Measurements from ENCODE around the gene C20orf96.

Gene C20orf96

GRCh38 chr20:311609-312008 is 21.1 kb upstream of the C20orf96 start:
- in situ Hi-C loops (cut with HindIII; ENCODE audit: low sequenced_read_pairs), result no loop called here
- DNase-seq (ENCODE audit: low read depth), result no peak

GRCh38 chr20:310645-311044 is 20.1 kb upstream of the C20orf96 start:
- in situ Hi-C loops (cut with HindIII; ENCODE audit: low sequenced_read_pairs), result no loop called here
- no peak for TF ChIP-seq CTCF (IDR thresholded peaks at IDR 0.05; ENCODE audit: low read depth, low read length, missing control alignments)
- no peak overlapping the region for H3K4me3 ChIP-seq (ENCODE audit: low read depth, low read length)
- DNase-seq (ENCODE audit: low read depth), result no peak

More at GRCh38 chr20:311609-312008, 21.1 kb upstream of the C20orf96 start:
- no peak for TF ChIP-seq CTCF (IDR thresholded peaks at IDR 0.05; ENCODE audit: low read depth, low read length, missing control alignments)
- no peak overlapping the region for H3K4me3 ChIP-seq (ENCODE audit: low read depth, low read length)

GRCh38 chr20:309841-310644 is 19.5 kb upstream of the C20orf96 start:
- in situ Hi-C loops (cut with HindIII; ENCODE audit: low sequenced_read_pairs), result no loop called here
- TF ChIP-seq CTCF (IDR thresholded peaks at IDR 0.05; ENCODE audit: low read depth, low read length, missing control alignments), result no peak
- H3K4me3 ChIP-seq (ENCODE audit: low read depth, low read length), result peak overlapping the region; percentile 42
- DNase-seq (ENCODE audit: low read depth), result peak; percentile 97

GRCh38 chr20:309306-309840 is 18.8 kb upstream of the C20orf96 start:
- TF ChIP-seq CTCF (IDR thresholded peaks at IDR 0.05; ENCODE audit: low read depth, low read length, missing control alignments), result no peak
- DNase-seq (ENCODE audit: low read depth), result no peak
- in situ Hi-C loops (cut with HindIII; ENCODE audit: low sequenced_read_pairs), result no loop called here
- H3K4me3 ChIP-seq (ENCODE audit: low read depth, low read length), result peak overlapping the region; percentile 42

GRCh38 chr20:308427-309038 is 18.0 kb upstream of the C20orf96 start:
- no peak for DNase-seq (ENCODE audit: low read depth)
- TF ChIP-seq CTCF (IDR thresholded peaks at IDR 0.05; ENCODE audit: low read depth, low read length, missing control alignments), result no peak
- H3K4me3 ChIP-seq (ENCODE audit: low read depth, low read length), result no peak overlapping the region

GRCh38 chr20:305745-306144 is 15.2 kb upstream of the C20orf96 start:
- DNase-seq (ENCODE audit: low read depth), result no peak
- TF ChIP-seq CTCF (IDR thresholded peaks at IDR 0.05; ENCODE audit: low read depth, low read length, missing control alignments), result no peak
- in situ Hi-C loops (cut with HindIII; ENCODE audit: low sequenced_read_pairs), result no loop called here
- no peak overlapping the region for H3K4me3 ChIP-seq (ENCODE audit: low read depth, low read length)

More at GRCh38 chr20:308427-309038, 18.0 kb upstream of the C20orf96 start:
- in situ Hi-C loops (cut with HindIII; ENCODE audit: low sequenced_read_pairs), result no loop called here

Data from astrocyte of the cerebellum (primary cell).